Measurements from ENCODE around the gene AKAIN1. TPM values are rescaled to one million over a fixed set of nuclear protein-coding genes. Genes with fewer than 3 reads are reported as not detected.

Gene AKAIN1
- polyA plus RNA-seq, 2 of the 4 experiments (the other 2 are of a cell fraction) = not detected

- Histone ChIP-seq H3K4me2 (no peak overlapping the region), H3K4me3 (no peak overlapping the region), H3K27ac (no peak overlapping the region), H3K4me1 (no peaks in the 10 kb centered on the region), H3K9me3 (no peaks in the 10 kb centered on the region)
- ChIA-PET POLR2A (no interaction called here), CTCF (no interaction called here)
- FAIRE-seq = no peak
- TF ChIP-seq RAD21 (conservative IDR thresholded peaks at IDR 0.05 in 1 of 2, IDR thresholded peaks at IDR 0.05 in 1 of 2) (no peak), MAX (IDR thresholded peaks at IDR 0.05) (no peak), RNF2 (IDR thresholded peaks at IDR 0.05; ENCODE audit: borderline replicate concordance, low read depth) (no peak), HOXB13 (CRISPR knock-in tag; IDR thresholded peaks at IDR 0.05; ENCODE audit: low read depth) (no peak), TP53 (CRISPR knock-in tag; IDR thresholded peaks at IDR 0.05) (no peak), SMC3 (IDR thresholded peaks at IDR 0.05) (no peak), REST (IDR thresholded peaks at IDR 0.05) (no peak), ZFP36 (IDR thresholded peaks at IDR 0.05; ENCODE audit: borderline replicate concordance, partially characterized antibody) (no peak), ZNF302 (CRISPR knock-in tag; IDR thresholded peaks at IDR 0.05) (no peak), HES2 (IDR thresholded peaks at IDR 0.05) (no peak), RFX5 (IDR thresholded peaks at IDR 0.05) (no peak), EHF (CRISPR knock-in tag; IDR thresholded peaks at IDR 0.05) (no peak), PHF8 (IDR thresholded peaks at IDR 0.05; ENCODE audit: borderline replicate concordance, low read depth) (no peak), JUNB (IDR thresholded peaks at IDR 0.05) (no peak), BHLHE40 (IDR thresholded peaks at IDR 0.05; ENCODE audit: low read depth, low read length) (no peak), ZC3H11A (IDR thresholded peaks at IDR 0.05) (no peak)
- TF ChIP-seq, protein P1, sequence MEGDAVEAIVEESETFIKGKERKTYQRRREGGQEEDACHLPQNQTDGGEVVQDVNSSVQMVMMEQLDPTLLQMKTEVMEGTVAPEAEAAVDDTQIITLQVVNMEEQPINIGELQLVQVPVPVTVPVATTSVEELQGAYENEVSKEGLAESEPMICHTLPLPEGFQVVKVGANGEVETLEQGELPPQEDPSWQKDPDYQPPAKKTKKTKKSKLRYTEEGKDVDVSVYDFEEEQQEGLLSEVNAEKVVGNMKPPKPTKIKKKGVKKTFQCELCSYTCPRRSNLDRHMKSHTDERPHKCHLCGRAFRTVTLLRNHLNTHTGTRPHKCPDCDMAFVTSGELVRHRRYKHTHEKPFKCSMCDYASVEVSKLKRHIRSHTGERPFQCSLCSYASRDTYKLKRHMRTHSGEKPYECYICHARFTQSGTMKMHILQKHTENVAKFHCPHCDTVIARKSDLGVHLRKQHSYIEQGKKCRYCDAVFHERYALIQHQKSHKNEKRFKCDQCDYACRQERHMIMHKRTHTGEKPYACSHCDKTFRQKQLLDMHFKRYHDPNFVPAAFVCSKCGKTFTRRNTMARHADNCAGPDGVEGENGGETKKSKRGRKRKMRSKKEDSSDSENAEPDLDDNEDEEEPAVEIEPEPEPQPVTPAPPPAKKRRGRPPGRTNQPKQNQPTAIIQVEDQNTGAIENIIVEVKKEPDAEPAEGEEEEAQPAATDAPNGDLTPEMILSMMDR (IDR thresholded peaks at IDR 0.05) = no peak
- WGBS (ENCODE audit: missing lambda C conversion rate) = 0% methylated on average over 2 of the region's 2 CpGs
- DNase-seq (ENCODE audit: low read depth in 1 of 2, low spot score in 1 of 2) = no peak
- ATAC-seq = no peak
These were observed 38.5 kb downstream of the AKAIN1 start for GRCh38 chr18:5158587-5158986.

DNA sequence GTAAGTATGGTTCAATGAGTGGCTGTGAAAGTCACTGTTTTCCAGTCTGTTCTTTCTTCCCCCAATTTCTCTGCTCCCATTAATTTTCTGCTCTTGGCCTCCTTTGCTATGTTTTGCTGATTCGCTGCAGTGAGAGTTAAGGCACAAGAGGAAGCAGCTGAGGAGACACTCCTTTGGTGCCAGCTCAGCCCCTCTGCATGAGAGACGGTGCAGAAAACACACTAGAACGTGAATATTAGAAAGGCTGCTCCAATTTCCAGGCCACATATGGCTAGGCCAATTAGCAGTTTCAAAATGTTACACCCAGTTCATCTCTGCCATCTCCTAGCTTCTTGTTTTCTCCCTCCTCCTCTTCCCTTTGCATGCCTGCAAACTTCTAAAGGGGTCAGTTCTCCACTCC is 38.9 kb downstream of the AKAIN1 start:
- no peaks in the 10 kb centered on the region for H3K9me3 ChIP-seq
- H3K4me2 ChIP-seq = no peak overlapping the region
- FAIRE-seq (no peak), ATAC-seq (no peak), DNase-seq (ENCODE audit: low read depth in 1 of 2, low spot score in 1 of 2) (no peak)
- no peak overlapping the region for H3K4me3 ChIP-seq
- ChIA-PET CTCF (no interaction called here), POLR2A (no interaction called here)
- no peak overlapping the region for H3K27ac ChIP-seq
- H3K4me1 ChIP-seq = no peaks in the 10 kb centered on the region
- WGBS (ENCODE audit: missing lambda C conversion rate) = 0% methylated on average over 3 of the region's 3 CpGs
- TF ChIP-seq REST (IDR thresholded peaks at IDR 0.05) (no peak), KDM5A (IDR thresholded peaks at IDR 0.05) (no peak), NFE2L2 (conservative IDR thresholded peaks at IDR 0.05; ENCODE audit: low read length) (no peak), MAFK (IDR thresholded peaks at IDR 0.05; ENCODE audit: partially characterized antibody) (no peak), RARB (CRISPR knock-in tag; IDR thresholded peaks at IDR 0.05) (no peak), EHMT2 (IDR thresholded peaks at IDR 0.05; ENCODE audit: low read depth) (no peak), RAD21 (conservative IDR thresholded peaks at IDR 0.05 in 1 of 2, IDR thresholded peaks at IDR 0.05 in 1 of 2) (no peak), MAX (IDR thresholded peaks at IDR 0.05) (no peak), SREBF2 (IDR thresholded peaks at IDR 0.05) (no peak), BCL3 (IDR thresholded peaks at IDR 0.05) (no peak), MAZ (IDR thresholded peaks at IDR 0.05; ENCODE audit: borderline replicate concordance, low read depth, low read length) (no peak)
- TF ChIP-seq, protein P2, sequence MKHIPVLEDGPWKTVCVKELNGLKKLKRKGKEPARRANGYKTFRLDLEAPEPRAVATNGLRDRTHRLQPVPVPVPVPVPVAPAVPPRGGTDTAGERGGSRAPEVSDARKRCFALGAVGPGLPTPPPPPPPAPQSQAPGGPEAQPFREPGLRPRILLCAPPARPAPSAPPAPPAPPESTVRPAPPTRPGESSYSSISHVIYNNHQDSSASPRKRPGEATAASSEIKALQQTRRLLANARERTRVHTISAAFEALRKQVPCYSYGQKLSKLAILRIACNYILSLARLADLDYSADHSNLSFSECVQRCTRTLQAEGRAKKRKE (CRISPR knock-in tag; IDR thresholded peaks at IDR 0.05; ENCODE audit: low read depth) = no peak
